NOMO-1 treated with dmso at 0.1 percent for 144 hours (cell line): Measurements from ENCODE around the gene AUP1.

ENCODE experiments used
- DNase-seq: peaks from one replicate; lab custom pipeline; 2025; ENCODE audit not compliant: unreplicated experiment; lab: John Stamatoyannopoulos, UW

AUP1 gene

DNA sequence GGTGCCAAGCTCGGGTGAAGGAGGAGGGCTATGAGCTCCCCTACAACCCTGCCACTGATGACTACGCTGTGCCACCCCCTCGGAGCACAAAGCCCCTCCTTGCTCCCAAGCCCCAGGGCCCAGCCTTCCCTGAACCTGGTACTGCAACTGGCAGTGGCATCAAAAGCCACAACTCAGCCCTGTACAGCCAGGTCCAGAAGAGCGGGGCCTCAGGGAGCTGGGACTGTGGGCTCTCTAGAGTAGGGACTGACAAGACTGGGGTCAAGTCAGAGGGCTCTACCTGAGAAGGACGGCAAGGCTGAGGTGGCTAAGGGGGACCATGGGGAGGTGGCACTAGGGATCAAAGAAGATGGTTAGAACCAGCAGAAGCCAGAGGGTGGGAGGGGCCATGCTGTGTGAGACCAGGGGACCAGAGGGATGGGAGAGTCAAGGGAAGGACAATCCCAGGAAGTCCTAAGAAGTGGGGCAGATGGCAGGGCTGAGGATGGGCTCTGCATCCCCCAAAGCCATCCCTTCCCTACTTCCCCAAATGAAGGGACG, 27.4 kb upstream of the AUP1 start:
- DNase-seq = no peak

DNA sequence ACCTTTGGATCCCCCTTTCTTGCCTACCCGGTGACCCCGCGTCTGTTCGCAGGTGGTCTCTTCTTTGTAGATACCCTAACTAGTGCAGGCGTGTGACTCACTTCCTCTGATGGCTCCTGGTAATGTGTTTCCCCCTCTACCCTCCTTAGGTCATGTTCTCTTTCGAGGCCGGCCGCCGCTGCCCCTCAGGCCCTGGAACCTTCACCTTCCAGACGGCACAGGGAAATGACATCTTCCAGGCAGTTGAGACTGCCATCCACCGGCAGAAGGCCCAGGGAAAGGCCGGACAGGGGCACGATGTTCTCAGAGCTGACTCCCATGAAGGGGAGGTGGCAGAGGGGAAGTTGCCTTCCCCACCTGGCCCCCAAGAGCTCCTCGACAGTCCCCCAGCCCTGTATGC, 26.7 kb upstream of the AUP1 start:
- no peak for DNase-seq

DNA sequence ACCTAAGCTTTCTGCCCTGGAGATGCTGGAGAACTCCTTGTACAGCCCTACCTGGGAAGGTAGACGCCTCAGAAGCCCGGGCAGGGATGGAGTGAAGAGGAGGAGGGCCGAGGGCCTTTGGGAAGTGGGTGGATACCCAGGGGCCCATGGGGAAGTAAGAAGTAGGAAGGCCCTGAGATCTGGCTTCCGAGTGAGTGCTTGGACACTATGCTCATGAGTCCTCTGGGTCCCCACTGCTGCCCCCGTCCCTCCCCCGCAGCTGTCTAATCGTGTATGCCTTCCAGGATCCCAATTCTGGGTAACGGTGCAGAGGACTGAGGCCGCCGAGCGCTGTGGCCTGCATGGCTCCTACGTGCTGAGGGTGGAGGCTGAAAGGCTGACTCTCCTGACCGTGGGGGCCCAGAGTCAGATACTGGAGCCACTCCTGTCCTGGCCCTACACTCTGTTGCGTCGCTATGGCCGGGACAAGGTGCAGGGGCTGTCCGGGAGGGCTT, 26.2 kb upstream of the AUP1 start:
- no peak for DNase-seq

DNA sequence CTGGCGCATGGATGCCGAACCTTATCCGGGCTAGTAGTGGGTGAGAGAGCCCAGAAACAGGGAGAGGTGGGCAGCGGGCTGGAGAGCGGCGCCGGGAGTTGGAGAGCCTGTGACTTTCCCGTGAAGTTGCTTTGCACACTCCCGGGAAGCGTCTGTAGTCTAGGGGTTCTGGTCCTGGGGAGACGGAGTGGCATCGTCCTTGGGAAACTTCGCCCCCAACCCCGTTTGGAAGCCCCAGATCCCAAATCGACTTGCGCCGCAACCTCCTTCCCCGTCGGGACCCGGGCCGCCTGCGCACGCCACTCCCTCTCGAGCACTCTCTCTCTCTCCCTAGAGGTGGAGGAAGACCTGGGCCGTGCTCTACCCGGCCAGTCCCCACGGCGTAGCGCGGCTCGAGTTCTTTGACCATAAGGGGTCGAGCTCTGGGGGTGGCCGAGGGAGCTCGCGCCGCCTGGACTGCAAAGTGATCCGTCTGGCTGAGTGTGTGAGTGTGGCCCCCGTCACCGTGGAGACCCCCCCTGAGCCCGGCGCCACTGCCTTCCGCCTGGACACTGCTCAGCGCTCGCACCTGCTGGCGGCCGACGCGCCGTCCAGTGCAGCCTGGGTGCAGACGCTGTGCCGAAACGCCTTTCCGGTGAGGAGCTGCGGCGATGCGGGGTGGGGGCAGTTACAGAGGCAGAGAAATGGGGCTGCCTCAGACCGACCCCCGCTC, 25.5 kb upstream of the AUP1 start:
- DNase-seq = peak; percentile 72

DNA sequence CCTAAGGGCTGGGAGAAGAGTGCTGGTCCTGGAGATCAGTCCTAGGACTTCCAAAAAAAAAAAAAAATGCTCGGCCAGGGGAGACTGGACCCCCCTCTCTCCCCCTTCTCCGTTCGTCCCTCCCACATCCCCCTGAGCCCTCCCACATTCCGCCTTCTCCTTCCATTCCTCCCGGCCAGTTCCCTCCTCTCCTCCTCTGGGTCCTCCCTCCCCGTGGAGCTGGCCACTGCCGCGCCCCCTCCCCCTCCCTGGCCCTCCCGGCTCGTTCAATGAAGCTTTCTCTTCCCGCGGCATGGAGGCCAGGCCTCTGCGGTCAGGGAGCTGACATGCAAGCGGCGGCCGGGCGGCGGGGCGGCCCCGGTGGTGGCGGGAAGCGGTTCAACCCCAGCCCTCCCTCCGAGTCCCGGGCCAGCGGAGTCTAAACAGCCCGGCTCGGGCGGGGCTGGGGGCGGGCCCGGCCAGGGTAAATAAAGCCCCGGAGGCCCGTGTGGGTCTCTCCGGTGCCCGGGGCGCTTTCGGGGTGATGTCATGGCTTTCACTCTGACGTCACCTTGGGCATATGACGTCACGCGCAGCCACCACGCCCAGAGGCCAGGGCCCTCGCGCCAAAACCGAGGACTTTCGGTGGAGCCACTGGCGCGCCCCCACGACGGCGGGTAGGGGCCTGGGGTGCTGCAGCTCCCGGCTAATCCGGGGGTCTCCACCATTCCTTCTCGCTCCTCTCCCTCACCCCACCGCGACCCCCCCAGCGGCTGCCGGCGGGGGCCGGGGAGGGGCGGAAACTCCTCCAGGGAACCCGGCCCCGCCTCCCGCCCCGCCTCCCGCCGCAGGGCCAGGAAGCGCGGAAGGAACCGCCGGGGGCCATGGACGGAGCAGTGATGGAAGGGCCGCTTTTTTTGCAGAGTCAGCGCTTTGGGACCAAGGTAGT, 24.6 kb upstream of the AUP1 start, which contains the start of the genes DOK1 and LOXL3:
DOK1 (plus strand) TSS at position 829 of the 928 bp plus-strand sequence; CDS start at position 864, 35 bp downstream.
LOXL3 (minus strand) TSS at position 51 of the 928 bp plus-strand sequence. CDS start 1,308 bp downstream, outside the sequence.
- peak; percentile 75 for DNase-seq

DNA sequence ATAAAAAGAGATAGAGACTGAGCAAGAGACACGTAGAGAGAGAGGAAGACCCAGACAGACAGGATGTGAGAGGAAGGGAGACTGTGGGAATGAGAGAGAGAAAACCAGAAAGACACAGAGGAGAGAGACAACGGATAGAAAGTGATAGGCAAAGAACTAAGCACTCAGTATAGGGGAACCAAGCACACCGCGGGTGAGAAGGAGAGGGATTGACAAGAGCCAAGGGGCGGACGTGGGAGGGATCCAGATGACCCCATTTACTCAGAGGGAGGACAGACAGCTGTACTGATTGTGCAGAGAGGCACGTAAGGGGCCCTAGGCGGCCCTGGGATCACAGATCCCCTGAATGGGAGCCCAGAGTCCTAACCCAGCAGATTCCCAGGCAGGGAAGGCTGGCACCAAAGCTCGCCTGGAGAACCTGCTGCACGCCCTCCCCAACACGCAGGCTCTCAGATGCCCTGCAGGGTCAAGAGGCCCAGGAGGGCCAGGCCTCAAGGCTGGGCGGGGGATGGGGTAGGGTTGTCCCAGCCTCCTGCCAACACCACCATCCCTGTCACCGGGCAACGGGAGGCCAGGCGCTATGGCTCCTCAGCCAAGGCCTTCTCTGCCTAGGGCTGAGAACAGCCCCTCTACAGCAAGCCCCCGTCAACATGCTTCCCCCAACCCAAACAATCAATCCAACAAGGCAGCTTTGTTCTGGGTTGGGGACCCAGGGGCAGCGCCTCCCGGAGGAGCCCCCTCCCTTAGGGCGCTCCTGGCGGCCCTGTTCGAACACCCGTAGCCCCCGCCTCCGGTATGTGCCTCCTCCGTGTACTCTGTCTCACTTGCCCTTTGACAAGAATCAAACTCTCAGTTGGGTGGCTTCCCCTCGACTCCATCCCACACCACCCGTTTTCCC, 23.7 kb upstream of the AUP1 start:
- no peak for DNase-seq

DNA sequence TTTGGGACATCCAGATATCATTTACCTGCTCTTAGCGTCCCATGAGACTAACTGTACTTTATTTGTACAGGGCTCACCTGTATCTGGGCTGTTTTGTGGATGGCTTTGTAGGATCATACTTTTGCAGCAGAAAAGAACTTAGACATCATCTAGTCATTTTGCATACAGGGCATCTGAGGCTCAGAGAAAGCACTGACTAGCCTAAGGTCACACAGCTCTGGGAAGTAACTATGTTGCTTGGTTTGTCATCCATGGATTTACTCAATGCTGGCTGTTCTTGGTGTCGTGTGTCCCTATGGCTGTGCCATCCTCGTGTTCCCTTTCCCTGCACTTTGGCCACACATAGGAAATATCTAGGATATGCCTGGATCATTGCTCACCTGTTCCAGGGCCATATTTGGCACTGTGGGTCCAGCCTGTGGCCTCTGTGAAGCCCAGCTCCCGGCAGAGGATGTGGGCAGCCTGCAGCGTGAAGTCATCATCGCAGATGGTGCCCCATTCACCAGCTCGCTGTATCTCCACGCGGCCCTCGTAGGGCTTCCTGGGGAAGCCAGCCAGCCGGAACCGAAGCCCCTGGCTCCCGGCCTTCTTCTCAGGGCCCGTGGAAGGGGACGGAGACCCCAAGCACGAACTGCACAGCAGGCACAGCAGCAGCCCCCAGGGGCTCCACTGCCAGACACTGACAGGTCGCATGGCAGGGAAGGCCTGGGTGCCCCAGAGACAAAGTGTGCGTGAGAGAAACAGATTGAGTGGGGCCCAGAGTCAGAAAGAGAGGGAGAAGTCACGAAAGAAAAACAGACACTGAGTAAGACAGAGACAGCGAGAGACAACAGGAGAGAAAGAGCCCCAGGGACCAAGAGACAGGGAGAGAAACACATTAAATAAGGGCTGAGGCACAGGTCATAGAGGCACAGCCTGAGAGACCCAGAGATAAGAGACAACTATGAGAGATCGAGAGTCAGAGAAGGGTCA, 22.7 kb upstream of the AUP1 start:
- no peak for DNase-seq

DNA sequence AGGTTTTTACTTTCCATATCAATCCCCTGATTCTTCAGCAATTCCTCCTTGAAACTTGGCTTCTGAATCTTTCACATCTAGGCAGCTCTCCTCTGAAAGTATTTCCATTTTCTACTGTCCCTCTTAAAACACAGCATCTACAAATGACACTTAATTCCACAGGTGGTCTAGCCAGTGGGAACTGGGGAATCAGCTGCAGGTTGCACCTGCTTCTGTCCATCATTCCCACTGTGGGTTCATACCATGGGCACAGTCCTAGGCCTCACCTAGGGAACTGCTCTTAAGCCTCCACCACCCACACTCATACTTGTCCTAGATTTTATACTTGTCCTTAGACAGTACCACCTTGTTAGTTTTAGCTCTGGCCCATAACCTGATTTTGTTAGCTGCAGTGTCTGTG, 22.0 kb upstream of the AUP1 start:
- DNase-seq = no peak

DNA sequence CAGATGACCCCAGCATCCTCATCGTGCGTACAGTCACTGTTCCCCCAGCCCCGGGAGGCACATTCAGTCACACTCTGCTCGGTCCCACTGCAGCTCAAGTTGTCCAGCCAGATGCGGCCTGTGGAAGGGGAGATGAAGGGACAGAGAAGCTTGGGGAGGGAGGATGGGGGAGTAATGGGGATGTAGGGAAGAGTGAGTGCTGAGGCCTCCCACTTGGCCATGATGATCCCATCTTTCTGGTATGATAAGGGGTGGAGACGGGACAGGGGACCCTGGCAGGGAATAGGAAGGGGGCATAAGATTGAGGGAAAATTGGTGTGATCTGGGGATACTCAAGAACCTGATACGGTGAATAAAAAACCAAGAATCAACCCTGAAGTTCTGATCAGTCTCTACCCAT, 20.7 kb upstream of the AUP1 start:
- DNase-seq = no peak

DNA sequence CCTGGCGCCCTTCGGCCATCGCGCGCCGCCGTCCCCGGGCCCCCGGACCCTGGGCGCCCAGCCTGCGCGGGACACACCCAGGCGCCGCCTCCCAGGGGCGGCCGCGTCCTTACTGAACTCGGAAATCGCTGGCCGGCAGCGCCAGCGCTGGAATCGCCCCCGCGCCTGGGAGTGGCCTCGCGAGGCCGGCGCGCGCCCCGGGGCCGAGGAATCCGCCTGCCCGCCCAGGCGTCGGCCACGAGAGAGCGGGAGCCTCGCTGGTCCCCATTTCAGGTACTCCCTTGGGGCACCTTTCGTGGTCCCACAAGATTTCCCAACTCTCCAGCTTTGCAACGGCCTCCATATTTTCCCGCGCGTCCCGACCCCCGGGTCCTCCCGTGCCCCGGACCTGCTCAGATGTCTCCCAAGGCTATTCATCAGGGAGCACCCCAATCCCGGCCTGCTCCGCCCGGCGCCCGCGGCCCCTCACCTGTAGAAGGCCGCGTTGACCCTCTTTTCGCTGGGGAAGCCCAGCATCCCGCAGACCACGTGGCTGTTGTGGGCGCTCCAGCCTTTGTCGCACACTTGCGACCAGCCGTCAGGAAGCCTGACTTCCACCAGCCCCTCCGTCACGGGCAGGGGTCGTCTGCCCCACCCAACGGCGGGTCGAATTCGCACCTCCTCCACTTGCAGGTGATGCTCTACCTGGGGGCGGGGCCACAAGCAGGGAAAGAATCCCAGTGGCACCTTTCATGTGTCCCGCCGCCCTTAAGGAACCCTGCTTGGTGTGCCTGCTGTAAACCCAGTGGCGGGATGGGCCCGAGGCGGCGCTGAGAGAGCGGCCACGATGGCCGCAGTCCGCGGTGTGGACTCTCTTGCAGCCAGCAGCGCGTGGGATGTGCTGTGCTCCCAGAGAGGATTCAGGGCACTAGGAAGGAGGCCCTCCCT, 19.7 kb upstream of the AUP1 start:
- DNase-seq = peak; percentile 16

DNA sequence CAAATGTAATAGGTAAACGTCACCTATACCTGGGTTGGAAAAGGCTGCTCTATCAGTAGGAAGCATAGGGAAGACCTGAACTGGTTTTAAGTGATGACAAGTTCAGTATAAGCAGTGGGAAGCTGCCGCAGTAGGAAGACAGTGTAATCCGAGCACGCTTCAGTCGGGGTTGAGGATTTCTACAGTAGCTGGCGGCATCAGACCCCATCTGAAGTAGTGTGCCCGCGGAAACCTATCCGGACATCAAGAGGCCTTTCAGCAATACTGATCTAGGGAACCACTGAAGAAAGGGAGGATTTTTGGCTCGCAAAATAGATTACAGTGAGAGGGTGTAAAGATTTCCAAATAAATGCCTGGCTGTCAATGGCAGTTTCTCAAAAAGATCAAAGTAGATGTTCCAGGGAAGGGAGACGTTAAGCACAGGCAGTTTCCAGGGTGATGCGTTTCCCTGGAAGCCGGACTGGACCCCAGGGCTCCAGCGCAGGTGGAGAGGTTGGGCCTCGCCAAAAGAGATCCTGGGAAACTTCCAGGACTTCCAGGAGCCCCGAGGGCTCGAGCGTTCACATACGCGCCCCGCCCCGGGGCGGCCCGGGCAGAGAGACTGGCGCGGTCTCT, 18.9 kb upstream of the AUP1 start:
- no peak for DNase-seq

DNA sequence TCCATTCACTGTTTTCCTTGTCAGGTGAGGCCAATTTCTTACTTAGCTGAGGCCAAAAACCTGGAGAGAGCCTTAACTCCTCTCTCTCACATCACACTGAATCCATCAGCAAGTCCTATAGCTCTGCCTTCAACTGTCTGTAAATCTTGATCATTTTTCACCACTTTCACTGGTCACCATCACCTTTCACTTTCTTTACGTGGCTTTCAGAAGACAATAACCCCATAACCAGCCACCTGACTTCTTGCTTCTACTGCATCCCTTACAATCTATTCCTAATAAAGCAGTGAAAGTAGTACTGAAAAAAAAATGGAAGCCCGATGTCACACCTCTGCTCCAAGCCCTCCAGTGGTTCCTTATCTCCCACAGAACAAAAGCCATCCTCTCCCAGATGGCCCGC, 16.5 kb upstream of the AUP1 start:
- no peak for DNase-seq

DNA sequence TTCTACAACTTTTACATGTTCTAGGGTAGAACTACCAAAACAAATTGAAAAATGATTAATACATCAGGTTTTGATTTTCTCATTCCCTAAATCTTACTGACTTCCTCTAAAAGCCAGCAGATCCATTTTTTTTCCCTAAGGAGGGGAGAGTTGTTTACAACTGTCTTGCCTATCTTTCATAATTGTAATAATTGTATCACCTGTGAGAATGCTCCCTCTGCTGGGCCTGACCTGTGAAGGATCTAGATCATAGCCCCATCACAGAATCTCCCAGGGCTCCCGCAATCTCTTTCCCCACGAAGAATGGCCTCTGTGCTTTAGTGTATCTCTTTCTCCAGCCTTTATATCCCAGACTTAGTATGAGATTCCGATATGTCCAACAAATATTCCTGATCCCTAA, 15.1 kb upstream of the AUP1 start:
- no peak for DNase-seq

DNA sequence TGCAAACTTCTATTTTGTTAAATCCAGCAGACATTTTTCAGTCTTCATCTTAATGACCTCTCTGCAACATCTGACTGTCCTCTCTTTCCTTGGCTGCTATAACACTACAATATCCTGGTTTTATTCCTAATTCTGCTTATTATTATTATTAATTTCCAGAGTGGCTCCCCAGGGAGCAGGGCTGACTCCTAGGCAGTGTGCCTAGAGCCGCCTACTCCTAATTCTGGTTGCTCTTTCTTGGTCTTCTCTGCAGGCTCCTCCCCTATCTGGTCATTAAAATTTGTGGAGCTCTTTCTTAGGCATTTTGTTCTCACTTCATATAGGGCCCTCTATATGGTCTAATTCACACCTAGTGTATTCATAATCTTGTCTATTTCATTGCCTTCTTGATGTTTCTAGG, 13.5 kb upstream of the AUP1 start:
- DNase-seq = no peak

DNA sequence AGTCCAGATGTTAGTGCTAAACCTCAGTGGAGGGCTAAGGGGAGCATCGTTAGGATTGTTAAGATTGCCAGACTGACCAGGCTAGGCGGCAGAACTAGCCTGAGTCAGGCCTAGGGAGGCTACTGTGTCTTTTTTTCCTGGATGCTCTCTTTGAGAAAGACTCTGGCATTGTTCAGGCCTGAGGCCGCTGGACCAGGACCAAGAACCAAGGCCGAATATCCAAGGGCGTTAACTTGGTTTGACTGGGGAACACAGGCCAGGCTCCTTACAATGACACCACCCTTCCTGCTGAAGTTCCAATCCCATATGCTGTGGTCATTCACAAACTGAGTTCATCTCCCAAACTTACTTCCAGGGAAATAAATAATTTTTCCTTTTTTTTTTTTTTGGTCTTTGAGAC, 10.8 kb upstream of the AUP1 start:
- DNase-seq = no peak

DNA sequence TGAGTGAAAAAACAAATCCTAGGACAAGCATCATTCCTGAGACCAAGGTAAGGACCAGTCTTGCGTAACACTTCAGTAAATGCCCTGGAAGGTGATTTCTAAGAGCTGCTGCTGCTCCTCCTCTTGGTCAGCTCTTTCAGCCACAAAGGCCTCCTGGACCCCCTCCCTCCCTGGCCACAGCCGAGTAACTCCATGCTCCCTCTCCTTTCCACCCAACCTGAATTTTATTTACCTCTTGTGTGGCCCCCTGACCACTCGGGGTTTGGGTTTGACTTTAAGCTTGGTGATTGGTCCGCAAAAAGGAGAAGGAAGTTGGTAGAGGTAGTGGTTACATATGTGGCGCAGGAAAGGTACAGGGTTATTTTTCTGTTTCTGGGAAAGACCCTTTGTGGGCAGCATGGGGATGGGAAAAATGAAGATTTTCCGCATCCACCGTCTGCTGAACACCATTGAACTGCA, 9.4 kb upstream of the AUP1 start:
- DNase-seq = no peak

DNA sequence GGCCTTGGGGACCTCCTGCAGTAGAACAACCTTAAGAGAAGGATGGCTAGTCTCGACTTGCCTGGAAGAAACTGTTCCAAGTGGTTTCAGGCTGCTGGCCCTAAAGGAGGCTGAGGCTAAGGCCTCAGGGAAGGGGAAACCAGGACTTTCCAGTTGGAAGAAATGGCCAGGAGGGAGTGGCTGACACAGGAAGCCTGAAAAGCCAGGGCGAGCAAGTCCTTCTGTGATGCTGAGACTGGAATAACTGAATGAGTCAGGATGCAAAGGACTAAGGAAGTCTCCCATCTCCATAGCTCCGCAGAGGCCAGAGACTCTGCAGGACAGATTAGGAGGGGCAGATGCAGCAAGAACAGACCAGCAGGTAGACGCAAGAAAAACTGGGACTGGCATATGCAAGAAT, 7.6 kb upstream of the AUP1 start:
- no peak for DNase-seq
